ENCODE data around the gene ABHD6.
"Not testable (repeated sequence)": the region's sequence is repeated elsewhere in the genome, so short reads cannot be mapped to it uniquely, and the experiment has no call there.

The ABHD6 gene

DNA sequence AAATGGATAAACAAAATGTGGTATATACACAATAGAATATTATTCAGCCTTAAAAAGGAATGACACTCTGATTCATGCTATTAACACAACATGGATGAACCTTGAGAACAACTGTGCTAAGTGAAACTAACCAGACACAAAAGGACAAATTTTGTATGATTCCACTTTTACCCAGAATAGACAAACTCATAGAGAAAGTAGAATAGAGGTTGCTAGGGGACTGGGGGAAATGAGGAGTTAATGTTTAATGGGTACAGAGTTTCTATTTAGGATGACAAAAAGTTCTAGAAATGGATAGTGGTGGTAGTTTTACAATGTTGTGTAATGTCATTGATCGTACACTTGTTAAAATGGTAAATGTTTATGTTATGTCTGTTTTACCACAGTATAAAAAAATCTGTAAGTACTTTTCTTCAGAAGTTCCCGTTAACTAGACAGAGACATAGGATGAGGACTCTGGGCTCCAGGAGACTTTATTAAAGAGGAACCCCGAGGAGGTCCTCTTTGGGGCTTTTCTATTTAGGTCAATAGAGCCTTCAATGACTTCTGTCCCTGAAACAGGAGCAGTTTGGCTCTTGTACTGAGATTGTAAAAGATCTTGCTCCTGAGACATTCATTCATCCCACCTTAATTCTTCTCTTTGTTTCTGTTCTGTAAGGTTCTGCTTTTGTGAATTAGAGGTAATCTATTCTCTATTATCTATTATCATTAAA lies 24.5 kb downstream of the ABHD6 start:
- H3K9me3 ChIP-seq = no peaks in the 10 kb centered on the region
- H3K27ac ChIP-seq = no peak overlapping the region
- TF ChIP-seq, protein P1, sequence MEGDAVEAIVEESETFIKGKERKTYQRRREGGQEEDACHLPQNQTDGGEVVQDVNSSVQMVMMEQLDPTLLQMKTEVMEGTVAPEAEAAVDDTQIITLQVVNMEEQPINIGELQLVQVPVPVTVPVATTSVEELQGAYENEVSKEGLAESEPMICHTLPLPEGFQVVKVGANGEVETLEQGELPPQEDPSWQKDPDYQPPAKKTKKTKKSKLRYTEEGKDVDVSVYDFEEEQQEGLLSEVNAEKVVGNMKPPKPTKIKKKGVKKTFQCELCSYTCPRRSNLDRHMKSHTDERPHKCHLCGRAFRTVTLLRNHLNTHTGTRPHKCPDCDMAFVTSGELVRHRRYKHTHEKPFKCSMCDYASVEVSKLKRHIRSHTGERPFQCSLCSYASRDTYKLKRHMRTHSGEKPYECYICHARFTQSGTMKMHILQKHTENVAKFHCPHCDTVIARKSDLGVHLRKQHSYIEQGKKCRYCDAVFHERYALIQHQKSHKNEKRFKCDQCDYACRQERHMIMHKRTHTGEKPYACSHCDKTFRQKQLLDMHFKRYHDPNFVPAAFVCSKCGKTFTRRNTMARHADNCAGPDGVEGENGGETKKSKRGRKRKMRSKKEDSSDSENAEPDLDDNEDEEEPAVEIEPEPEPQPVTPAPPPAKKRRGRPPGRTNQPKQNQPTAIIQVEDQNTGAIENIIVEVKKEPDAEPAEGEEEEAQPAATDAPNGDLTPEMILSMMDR (IDR thresholded peaks at IDR 0.05) = no peak
- H3K27me3 ChIP-seq = no peaks in the 10 kb centered on the region
- no peaks in the 10 kb centered on the region for H3K4me1 ChIP-seq (ENCODE audit: control insufficient read depth in 1 of 2, insufficient read depth in 1 of 2, low read depth in 1 of 2, low read length in 1 of 2)
- peaks cover 3% of the 10 kb centered on the region for H3K36me3 ChIP-seq
- H3K4me3 ChIP-seq (ENCODE audit: low read depth in 1 of 2, low read length in 1 of 2) = no peak overlapping the region

DNA sequence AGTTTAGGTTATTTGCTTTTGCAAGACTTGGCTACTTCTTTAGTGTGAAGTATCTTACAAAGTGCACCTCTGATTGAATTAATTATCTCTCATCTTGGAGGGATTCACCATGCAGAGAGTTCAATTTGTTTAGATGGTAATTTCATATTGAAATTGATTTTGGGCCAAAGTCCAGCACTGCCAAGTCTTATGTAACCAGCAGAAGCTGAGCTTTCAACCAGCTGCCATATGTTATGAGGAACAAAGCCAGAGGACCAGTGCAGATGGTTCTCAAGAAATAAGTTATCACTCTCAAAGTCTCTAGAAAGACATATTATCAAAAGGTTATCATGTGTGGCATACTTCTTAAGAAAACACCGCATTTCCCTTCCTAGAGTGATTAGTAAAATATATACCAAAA lies 29.0 kb downstream of the ABHD6 start:
- Histone ChIP-seq H3K27ac (no peak overlapping the region), H3K36me3 (no peaks in the 10 kb centered on the region), H3K4me3 (ENCODE audit: low read depth in 1 of 2, low read length in 1 of 2) (no peak overlapping the region), H3K4me1 (ENCODE audit: control insufficient read depth in 1 of 2, insufficient read depth in 1 of 2, low read depth in 1 of 2, low read length in 1 of 2) (no peaks in the 10 kb centered on the region), H3K9me3 (no peaks in the 10 kb centered on the region), H3K27me3 (no peaks in the 10 kb centered on the region)
- TF ChIP-seq, protein P1 (IDR thresholded peaks at IDR 0.05) = no peak

DNA sequence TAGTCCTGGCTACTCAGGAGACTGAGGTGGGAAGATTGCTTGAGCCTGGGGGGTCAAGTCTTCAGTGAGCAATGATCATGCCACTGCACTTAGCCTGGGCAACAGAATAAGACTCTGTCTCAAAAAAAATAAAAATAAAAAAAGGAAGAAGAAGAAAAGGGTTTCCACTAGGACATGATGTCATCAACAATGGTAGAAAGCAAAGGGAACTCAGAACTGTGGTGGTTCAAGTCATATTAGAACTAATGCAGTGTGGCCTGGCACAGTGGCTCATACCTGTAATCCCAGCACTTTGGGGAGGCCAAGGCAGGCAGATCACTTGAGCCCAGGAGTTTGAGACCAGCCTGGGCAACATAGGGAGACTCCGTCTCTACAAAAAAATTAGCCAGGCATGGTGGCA lies 30.0 kb downstream of the ABHD6 start:
- H3K27ac ChIP-seq; H3K36me3 ChIP-seq; H3K9me3 ChIP-seq; H3K4me3 ChIP-seq (ENCODE audit: low read depth in 1 of 2, low read length in 1 of 2); H3K4me1 ChIP-seq (ENCODE audit: control insufficient read depth in 1 of 2, insufficient read depth in 1 of 2, low read depth in 1 of 2, low read length in 1 of 2); H3K27me3 ChIP-seq: not testable (repeated sequence)

DNA sequence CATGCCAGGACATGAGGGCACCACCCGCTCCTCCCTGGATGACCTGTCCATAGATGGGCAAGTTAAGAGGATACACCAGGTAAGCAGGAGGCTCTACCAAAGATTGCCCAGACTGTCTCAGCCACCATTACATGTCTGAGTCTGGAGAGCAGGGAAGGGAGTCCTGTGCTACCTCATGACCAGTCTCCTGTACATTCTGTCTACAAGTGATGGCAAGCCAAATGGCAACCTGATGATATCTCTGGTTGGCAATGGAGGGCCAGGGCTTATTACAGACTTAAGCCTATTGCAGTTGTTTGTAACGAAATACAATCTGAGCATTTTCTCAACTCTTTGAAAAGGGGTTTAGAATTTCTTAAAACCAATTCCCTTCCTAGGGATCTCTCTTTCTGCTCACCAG lies 31.8 kb downstream of the ABHD6 start:
- Histone ChIP-seq H3K9me3 (no peaks in the 10 kb centered on the region), H3K36me3 (no peaks in the 10 kb centered on the region), H3K27me3 (no peaks in the 10 kb centered on the region), H3K4me3 (ENCODE audit: low read depth in 1 of 2, low read length in 1 of 2) (no peak overlapping the region), H3K4me1 (ENCODE audit: control insufficient read depth in 1 of 2, insufficient read depth in 1 of 2, low read depth in 1 of 2, low read length in 1 of 2) (peaks cover 6 to 7% of the 10 kb centered on the region in 2 experiments), H3K27ac (no peak overlapping the region)
- TF ChIP-seq, protein P1 (IDR thresholded peaks at IDR 0.05) = no peak

DNA sequence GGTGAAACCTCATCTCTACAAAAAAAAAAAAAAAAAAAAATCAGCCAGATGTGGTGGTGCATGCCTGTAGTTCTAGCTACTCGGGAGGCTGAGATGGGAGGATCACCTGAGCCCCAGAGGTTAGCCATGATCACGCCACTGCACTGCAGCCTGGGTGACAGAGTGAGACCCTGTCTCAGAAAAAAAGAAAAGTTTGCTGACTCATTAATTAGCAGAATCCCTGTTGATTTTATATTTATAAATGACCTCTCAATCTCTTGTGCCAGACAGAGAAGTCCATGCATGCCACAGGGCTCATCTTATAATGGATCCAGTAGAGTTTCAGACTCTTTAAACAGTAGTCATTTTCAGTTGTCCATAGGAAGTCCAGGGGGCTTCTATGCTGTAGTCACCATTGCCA lies 32.9 kb downstream of the ABHD6 start:
- H3K4me3 ChIP-seq (ENCODE audit: low read depth in 1 of 2, low read length in 1 of 2) = no peak overlapping the region

DNA sequence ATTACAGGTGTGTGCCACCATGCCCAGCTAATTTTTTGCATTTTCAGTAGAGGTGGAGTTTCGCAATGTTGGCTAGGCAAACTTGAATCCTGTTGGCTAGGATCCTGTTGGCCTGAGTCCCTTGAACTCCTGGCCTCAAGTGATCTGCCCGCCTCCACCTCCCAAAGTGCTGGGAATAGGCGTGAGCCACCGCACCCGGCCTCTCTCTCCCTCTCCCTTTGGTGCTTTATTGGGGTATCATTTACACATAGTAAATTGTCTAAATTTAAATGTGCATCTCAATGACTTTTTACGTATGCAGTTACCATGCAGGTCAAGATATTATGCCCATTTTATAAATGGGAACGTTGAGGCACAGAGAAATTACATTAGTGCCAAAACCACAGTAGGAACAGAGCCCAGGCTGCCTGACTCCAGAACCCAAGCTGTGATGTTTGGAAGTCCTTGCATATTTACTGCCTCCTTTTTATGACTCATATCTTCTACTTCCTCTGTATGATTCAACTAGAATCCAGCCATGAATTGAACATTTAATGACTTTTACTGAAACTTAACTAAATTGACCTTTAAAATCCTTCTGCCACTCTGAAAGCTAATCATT lies 34.4 kb downstream of the ABHD6 start:
- no peaks in the 10 kb centered on the region for H3K36me3 ChIP-seq
- TF ChIP-seq, protein P1 (IDR thresholded peaks at IDR 0.05) = no peak
- no peak overlapping the region for H3K4me3 ChIP-seq (ENCODE audit: low read depth in 1 of 2, low read length in 1 of 2)
- no peaks in the 10 kb centered on the region for H3K9me3 ChIP-seq
- H3K27me3 ChIP-seq = no peaks in the 10 kb centered on the region
- peaks cover 6 to 13% of the 10 kb centered on the region in 2 experiments for H3K4me1 ChIP-seq (ENCODE audit: control insufficient read depth in 1 of 2, insufficient read depth in 1 of 2, low read depth in 1 of 2, low read length in 1 of 2)
- no peak overlapping the region for H3K27ac ChIP-seq

More for the DNA sequence above, 32.9 kb downstream of the ABHD6 start:
- H3K36me3 ChIP-seq = no peaks in the 10 kb centered on the region
- no peaks in the 10 kb centered on the region for H3K9me3 ChIP-seq
- TF ChIP-seq, protein P1 (IDR thresholded peaks at IDR 0.05) = no peak
- H3K4me1 ChIP-seq (ENCODE audit: control insufficient read depth in 1 of 2, insufficient read depth in 1 of 2, low read depth in 1 of 2, low read length in 1 of 2) = peaks cover 6 to 13% of the 10 kb centered on the region in 2 experiments
- H3K27me3 ChIP-seq = no peaks in the 10 kb centered on the region
- H3K27ac ChIP-seq = no peak overlapping the region

All from neutrophil (primary cell).